Right renal pelvis (tissue), 4 donors: ENCODE results near the gene SIRPA. TPM values are rescaled to one million over a fixed set of nuclear protein-coding genes. Genes with fewer than 3 reads are reported as not detected.

Source experiments
- DNase-seq, 4 donors: peaks; one replicate each; pipeline ENCODE4 v3.0.0-alpha.2; 2013; ENCODE audit warnings: low read depth in 4 of 4, low spot score in 3 of 4, missing footprints in 1 of 4
- polyA plus RNA-seq, 4 donors: library from polyadenylated mRNA; unstranded; fragments of 120-200 nt; gene quantifications; one replicate each; pipeline ENCODE4 v1.2.1, GENCODE V29; 2013; ENCODE audit not compliant: insufficient read length in 4 of 4

Gene SIRPA
- polyA plus RNA-seq, 4 donors: 29.0 to 32.5 (median 29.9) TPM

DNA sequence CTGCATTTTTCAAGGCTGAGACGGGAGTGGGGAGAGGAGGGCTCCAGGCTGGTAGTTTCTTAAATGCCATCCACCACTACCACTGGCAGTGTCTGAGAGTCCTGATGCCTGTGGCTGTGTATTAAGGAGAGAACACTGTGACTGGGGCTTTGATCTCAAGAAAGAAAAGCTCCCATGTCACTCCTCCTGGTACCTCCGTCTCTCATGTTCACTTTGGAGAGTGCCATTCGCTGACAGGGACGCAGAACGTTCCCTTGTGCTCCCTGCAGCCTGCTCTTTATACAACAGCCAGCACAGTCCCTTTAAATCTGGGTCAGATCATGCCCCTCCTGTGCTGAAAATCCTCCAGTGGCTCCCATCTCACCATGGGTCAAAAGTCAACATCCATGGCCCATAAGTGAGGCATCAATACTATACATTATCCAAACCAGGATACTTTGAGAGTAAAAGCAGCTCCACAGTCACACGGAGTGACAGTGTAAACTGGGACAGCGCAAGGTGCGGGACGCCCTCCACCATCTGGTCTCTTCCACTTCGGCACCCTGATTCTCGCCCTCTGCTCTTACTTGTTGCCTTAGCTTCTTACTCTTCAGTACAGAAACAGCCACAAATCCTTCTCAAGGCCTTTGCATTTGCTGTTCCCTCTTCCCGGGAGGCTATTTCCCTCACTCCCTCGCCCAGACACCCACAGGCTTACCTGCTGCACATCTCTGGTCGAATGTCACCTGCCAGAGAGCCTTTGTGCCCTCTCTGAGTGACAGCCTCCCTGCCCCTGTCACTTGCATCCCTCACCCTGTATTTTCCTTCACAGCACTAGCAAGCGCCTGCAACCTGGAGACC is 78.6 kb downstream of the SIRPA start:
- DNase-seq: no peak

DNA sequence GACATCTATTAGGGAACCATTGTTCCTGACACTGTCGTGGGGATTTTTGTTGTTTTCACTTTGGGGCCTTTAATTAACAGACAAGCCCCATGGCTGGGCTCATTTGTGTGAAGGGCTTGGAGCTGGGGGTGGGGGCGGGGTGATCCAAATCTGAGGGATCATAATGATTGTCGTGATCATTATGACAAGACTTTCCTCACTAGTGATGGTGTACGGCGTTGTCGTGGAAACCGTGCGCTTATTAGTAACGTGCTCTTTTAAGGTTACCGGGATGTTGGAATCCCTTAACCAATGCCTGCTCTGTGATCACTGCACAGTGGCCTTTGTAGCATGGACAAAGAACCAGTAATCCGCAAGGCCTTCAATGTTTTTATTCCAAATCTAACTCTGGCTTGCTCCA is 80.1 kb downstream of the SIRPA start:
- DNase-seq: no peak

DNA sequence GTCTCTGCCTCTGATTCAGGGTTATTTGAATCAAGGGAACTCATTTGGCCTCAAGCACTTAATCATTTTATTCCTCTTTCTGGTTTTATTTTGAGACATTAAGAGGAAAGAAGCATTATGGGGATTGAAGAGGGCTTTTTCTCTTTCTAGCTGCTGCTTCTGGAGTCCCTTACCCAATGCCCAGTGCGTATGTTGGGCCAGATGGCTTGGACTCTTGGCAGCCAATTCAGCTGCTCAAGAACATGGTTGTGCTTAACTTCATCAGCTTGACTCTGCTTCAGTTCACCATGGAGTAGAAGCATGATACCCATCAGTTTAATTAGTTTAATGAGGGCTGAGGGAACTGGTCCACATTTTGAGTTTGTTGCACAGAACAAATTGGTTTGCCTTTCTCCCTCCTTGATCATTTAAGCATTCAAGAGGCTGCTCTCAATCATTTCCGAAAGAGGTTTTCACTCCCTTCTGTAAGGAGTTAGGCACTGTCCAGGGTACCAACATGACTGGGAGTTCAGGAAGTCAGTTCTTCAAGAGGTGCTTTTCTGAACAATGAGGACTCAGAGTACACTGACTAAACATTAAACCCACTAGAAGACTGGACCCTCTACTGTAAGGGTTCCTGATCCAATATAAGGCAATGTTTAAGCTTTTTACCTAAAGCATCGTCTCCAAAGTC is 84.0 kb downstream of the SIRPA start:
- no peak for DNase-seq

DNA sequence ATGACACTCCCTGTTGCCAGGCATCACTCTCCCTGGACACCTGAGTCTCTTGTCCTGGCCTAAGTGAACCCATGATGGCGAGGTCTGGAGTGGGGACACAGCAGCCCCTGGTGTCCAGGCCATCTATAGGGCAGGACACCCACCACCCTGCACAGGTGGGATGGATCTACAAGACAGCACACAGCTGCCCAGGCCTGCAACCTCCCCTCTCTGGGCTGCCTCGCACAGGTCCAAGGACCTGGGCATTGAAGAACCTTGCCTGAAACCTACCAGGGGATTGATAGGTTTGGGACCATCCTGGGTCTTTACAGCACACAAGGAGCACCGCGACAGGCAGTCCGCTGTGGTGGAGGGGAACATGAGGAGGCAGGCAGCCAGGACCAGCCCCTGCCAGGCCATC is 87.5 kb downstream of the SIRPA start:
- DNase-seq: no peak

DNA sequence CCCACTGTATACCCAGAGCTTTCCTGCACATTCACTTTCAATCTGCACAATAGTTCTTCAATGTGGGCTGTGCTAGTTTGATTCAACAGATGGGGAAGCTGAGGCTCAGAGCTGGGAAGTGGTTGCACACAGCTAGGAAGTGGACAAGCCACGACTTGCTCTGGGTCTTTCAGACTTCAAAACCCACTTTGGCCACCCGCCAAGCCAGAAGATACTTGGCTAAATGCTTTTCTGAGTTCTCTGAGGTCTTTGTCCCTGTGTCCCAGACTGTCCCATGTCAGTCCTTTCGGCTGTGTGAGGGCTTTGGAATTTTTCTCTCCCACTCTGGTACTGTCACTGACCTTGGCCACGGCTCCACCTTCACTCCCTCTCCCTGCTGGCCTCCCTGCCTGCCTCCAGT is 88.1 kb downstream of the SIRPA start:
- DNase-seq: no peak

DNA sequence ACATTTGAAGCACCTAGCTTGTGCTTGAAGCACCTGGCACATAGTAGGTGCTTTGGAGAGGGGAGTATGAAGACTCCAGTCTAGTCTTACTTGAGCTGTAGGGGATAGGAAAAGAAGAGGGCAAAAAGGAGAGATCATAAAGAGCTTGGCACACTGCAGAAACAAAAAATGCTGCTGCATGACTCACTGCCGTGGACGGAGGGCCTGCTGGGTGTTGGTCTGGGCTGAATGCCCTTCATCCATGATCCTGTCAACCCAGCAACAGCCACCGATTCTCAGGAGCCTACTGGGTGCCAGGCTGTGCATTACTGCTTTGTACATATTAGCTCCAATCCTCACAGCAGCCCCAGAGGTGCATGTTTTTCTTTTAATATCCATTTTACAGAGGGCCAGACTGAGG is 92.6 kb downstream of the SIRPA start:
- no peak for DNase-seq

Other genes with a start within 250 kb of the SIRPA start
- gene SIRPG, start 237.6 kb upstream of the SIRPA start, polyA plus RNA-seq: under 1 TPM in 1 of 4 donors, not detected in 3; 0.16 TPM
- under 1 TPM; 0.23 to 0.66 (median 0.35) TPM for gene PDYN, start 98.7 kb downstream of the SIRPA start, polyA plus RNA-seq
- gene STK35, start 206.4 kb downstream of the SIRPA start, polyA plus RNA-seq: 10 to 100 TPM; 17.0 to 18.8 (median 17.1) TPM